Measurements from ENCODE around the gene MSH3.
"Not testable (repeated sequence)": the region's sequence is repeated elsewhere in the genome, so short reads cannot be mapped to it uniquely, and the experiment has no call there.

The MSH3 gene

GRCh38 chr5:80739057-80739456, 84.6 kb downstream of the MSH3 start:
- TF ChIP-seq CTCF (IDR thresholded peaks at IDR 0.05), result no peak
- no peak for TF ChIP-seq ZFX (IDR thresholded peaks at IDR 0.05; ENCODE audit: borderline replicate concordance)
- H3K27ac ChIP-seq, result no peak overlapping the region

GRCh38 chr5:80739496-80739895, 85.0 kb downstream of the MSH3 start:
- no peak overlapping the region for H3K27ac ChIP-seq
- TF ChIP-seq ZFX (IDR thresholded peaks at IDR 0.05; ENCODE audit: borderline replicate concordance), result no peak
- TF ChIP-seq CTCF (IDR thresholded peaks at IDR 0.05), result no peak

GRCh38 chr5:80739898-80740297, 85.4 kb downstream of the MSH3 start:
- no peak overlapping the region for H3K27ac ChIP-seq
- no peak for TF ChIP-seq ZFX (IDR thresholded peaks at IDR 0.05; ENCODE audit: borderline replicate concordance)
- TF ChIP-seq CTCF (IDR thresholded peaks at IDR 0.05), result no peak

- not testable (repeated sequence) for H3K27ac ChIP-seq
These were observed 86.0 kb downstream of the MSH3 start for GRCh38 chr5:80740488-80740887.

GRCh38 chr5:80740999-80741398, 86.5 kb downstream of the MSH3 start:
- no peak overlapping the region for H3K27ac ChIP-seq
- no peak for TF ChIP-seq ZFX (IDR thresholded peaks at IDR 0.05; ENCODE audit: borderline replicate concordance)
- TF ChIP-seq CTCF (IDR thresholded peaks at IDR 0.05), result no peak

GRCh38 chr5:80744149-80744548, 89.7 kb downstream of the MSH3 start:
- no peak overlapping the region for H3K27ac ChIP-seq
- TF ChIP-seq ZFX (IDR thresholded peaks at IDR 0.05; ENCODE audit: borderline replicate concordance) (no peak), CTCF (IDR thresholded peaks at IDR 0.05) (no peak)

GRCh38 chr5:80745490-80745889, 91.0 kb downstream of the MSH3 start:
- no peak overlapping the region for H3K27ac ChIP-seq
- no peak for TF ChIP-seq CTCF (IDR thresholded peaks at IDR 0.05)
- no peak for TF ChIP-seq ZFX (IDR thresholded peaks at IDR 0.05; ENCODE audit: borderline replicate concordance)

- TF ChIP-seq CTCF (IDR thresholded peaks at IDR 0.05) (no peak), ZFX (IDR thresholded peaks at IDR 0.05; ENCODE audit: borderline replicate concordance) (no peak)
- H3K27ac ChIP-seq, result no peak overlapping the region
These were observed 93.5 kb downstream of the MSH3 start for GRCh38 chr5:80747922-80748321.
